Measurements from ENCODE around the gene MZF1.

Gene MZF1

GRCh38 chr19:58560921-58561320 lies 12.2 kb downstream of the MZF1 start:
- TF ChIP-seq, protein P1, sequence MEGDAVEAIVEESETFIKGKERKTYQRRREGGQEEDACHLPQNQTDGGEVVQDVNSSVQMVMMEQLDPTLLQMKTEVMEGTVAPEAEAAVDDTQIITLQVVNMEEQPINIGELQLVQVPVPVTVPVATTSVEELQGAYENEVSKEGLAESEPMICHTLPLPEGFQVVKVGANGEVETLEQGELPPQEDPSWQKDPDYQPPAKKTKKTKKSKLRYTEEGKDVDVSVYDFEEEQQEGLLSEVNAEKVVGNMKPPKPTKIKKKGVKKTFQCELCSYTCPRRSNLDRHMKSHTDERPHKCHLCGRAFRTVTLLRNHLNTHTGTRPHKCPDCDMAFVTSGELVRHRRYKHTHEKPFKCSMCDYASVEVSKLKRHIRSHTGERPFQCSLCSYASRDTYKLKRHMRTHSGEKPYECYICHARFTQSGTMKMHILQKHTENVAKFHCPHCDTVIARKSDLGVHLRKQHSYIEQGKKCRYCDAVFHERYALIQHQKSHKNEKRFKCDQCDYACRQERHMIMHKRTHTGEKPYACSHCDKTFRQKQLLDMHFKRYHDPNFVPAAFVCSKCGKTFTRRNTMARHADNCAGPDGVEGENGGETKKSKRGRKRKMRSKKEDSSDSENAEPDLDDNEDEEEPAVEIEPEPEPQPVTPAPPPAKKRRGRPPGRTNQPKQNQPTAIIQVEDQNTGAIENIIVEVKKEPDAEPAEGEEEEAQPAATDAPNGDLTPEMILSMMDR (IDR thresholded peaks at IDR 0.05) = no peak

GRCh38 chr19:58560007-58560887 lies 12.9 kb downstream of the MZF1 start:
- Histone ChIP-seq H3K27me3 (no peaks in the 10 kb centered on the region), H3K4me3 (peak overlapping the region; percentile 89 to 90), H3K9me3 (no peaks in the 10 kb centered on the region), H3K27ac (peak overlapping the region; percentile 99 to 100), H3K36me3 (peaks cover 11 to 17% (median 17%) of the 10 kb centered on the region in 3 donors), H3K4me1 (peaks cover 0 to 63% (median 58%) of the 10 kb centered on the region in 4 donors)
- TF ChIP-seq, protein P1 (IDR thresholded peaks at IDR 0.05) = no peak
- intact Hi-C loops (cut with DNase I; ENCODE audit: low total_unique reads) = no loop called here
- no peak for DNase-seq

More at GRCh38 chr19:58560921-58561320, 12.2 kb downstream of the MZF1 start:
- no peak overlapping the region for H3K4me3 ChIP-seq
- H3K9me3 ChIP-seq = no peaks in the 10 kb centered on the region
- no peak overlapping the region for H3K27ac ChIP-seq
- peaks cover 0 to 57% (median 52%) of the 10 kb centered on the region in 4 donors for H3K4me1 ChIP-seq
- DNase-seq = no peak
- H3K36me3 ChIP-seq = peaks cover 10 to 13% (median 13%) of the 10 kb centered on the region in 3 donors
- intact Hi-C loops (cut with DNase I; ENCODE audit: low total_unique reads) = no loop called here
- H3K27me3 ChIP-seq = no peaks in the 10 kb centered on the region

GRCh38 chr19:58559275-58560006 lies 13.7 kb downstream of the MZF1 start:
- Histone ChIP-seq H3K27ac (peak overlapping the region; percentile 99 to 100), H3K9me3 (no peaks in the 10 kb centered on the region), H3K4me1 (peaks cover 0 to 67% (median 59%) of the 10 kb centered on the region in 4 donors), H3K27me3 (no peaks in the 10 kb centered on the region), H3K4me3 (peak overlapping the region; percentile 89 to 90), H3K36me3 (peaks cover 11 to 17% (median 17%) of the 10 kb centered on the region in 3 donors)
- intact Hi-C loops (cut with DNase I; ENCODE audit: low total_unique reads) = no loop called here
- peak; percentile 93 to 97 for DNase-seq
- TF ChIP-seq, protein P1 (IDR thresholded peaks at IDR 0.05) = no peak

GRCh38 chr19:58558623-58559274 lies 14.4 kb downstream of the MZF1 start:
- peak overlapping the region; percentile 99 to 100 for H3K27ac ChIP-seq
- H3K4me3 ChIP-seq = peak overlapping the region; percentile 89 to 90
- no peaks in the 10 kb centered on the region for H3K27me3 ChIP-seq
- DNase-seq = peak; percentile 98 to 99
- peaks cover 11 to 17% (median 17%) of the 10 kb centered on the region in 3 donors for H3K36me3 ChIP-seq
- H3K9me3 ChIP-seq = no peaks in the 10 kb centered on the region
- H3K4me1 ChIP-seq = peaks cover 0 to 73% (median 65%) of the 10 kb centered on the region in 4 donors
- intact Hi-C loops (cut with DNase I; ENCODE audit: low total_unique reads) = no loop called here
- TF ChIP-seq, protein P1 (IDR thresholded peaks at IDR 0.05) = no peak

DNA sequence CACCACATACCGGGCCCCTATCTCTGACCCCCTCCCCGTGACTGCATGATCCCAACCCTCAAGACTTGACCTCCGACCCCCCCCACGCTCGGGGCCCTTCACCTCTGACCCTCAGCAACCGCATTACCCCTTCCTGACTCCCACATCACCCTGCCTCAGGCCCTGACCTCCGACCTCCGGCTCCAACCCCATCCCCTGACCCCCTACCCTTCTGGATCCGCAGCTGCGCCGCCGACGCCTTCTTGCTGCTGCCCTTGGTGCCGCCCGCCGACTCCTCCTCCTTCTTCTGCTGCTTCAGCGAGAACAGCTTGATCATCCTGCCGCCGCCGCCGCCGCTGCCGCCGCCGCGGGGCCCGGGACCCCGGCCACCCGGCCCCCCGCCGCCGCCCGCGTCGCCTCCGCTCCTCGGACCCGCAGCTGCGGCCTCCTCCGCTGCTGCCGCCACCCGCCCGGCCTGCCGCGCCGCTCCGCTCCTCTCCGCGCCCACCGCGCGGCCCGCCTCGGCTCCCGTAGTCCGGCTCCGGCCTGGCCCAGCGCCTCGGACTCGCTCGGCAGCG lies 15.0 kb downstream of the MZF1 start, which contains the start of gene UBE2M:
Gene UBE2M, minus strand, starts transcription at position 546 of the 557 bp plus-strand sequence. Its CDS starts 230 bp downstream, at position 316.
- H3K9me3 ChIP-seq = no peaks in the 10 kb centered on the region
- intact Hi-C loops (cut with DNase I; ENCODE audit: low total_unique reads) = no loop called here
- H3K27me3 ChIP-seq = no peaks in the 10 kb centered on the region
- H3K36me3 ChIP-seq = peaks cover 11 to 17% (median 17%) of the 10 kb centered on the region in 3 donors
- peak within 1 kb of the TSS; percentile 89 to 90 for H3K4me3 ChIP-seq
- H3K27ac ChIP-seq = peak within 1 kb of the TSS; percentile 99 to 100
- TF ChIP-seq, protein P1 (IDR thresholded peaks at IDR 0.05) = no peak
- peaks cover 0 to 74% (median 65%) of the 10 kb centered on the region in 4 donors for H3K4me1 ChIP-seq
- DNase-seq = peak; percentile 69 to 85

Data from tibial artery (tissue), 4 donors.